NCI-H128 (cell line): Measurements from ENCODE around the gene FHAD1.

ENCODE experiments used
- DNase-seq: peaks from one replicate; lab custom pipeline; 2025; ENCODE audit not compliant: unreplicated experiment; lab: John Stamatoyannopoulos, UW

FHAD1 gene

GRCh38 chr1:15343729-15344128, 96.7 kb downstream of the FHAD1 start:
- DNase-seq, result no peak

DNA sequence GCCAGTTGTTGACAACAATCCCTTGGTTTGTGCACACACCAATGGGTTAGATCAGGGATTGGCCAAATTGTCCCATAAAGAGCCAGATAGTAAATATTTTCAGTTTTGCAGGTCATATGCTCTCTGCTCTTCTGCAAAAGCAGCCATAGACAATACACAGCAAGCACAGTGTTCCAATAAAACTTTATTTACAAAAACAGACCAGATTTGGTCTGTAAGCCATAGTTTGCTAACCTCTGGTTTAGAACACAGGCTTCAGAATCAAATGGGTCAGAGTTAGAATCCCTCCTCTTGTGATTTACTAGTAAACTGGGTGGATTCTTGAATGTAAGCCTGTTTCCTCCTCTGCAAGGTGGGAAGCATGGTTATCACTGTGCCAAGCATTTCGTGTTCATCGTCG, 97.4 kb downstream of the FHAD1 start:
- DNase-seq, result no peak

- no peak for DNase-seq
Observed at GRCh38 chr1:15344800-15345704, 98.0 kb downstream of the FHAD1 start.

DNA sequence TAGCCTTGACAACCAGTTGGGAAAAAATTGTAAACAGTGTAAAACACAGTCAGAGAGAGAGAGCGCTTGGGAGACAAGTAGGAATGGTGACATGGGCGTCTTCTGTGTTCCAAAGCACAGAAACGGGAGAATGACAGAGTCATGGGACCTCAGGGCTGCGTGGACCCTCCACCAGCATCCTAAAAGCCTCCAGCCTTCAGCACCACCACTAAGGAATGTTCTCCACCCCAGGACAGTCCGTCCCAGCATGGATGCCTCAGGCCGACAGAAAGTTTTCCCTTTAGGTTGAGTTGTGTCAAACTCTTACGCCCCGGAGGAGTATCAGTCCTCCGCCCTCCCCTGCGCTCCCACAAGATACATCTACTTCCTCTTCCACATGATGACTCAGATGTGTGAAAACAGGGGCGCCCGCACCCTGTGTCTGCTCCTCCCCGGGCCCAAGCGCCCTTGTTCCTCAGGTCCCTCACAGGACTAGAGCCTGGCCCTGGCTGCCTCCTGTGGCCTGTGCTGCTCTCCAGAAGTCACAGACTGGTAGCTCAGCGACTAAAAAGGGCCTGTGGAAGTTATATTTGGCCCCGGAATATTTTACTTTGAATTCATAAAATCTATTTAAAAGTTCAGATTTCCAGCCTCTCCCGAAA, 98.8 kb downstream of the FHAD1 start:
- no peak for DNase-seq

GRCh38 chr1:15346346-15347030, 99.5 kb downstream of the FHAD1 start:
- no peak for DNase-seq

- no peak for DNase-seq
Observed at GRCh38 chr1:15347182-15347581, 100.2 kb downstream of the FHAD1 start.

DNA sequence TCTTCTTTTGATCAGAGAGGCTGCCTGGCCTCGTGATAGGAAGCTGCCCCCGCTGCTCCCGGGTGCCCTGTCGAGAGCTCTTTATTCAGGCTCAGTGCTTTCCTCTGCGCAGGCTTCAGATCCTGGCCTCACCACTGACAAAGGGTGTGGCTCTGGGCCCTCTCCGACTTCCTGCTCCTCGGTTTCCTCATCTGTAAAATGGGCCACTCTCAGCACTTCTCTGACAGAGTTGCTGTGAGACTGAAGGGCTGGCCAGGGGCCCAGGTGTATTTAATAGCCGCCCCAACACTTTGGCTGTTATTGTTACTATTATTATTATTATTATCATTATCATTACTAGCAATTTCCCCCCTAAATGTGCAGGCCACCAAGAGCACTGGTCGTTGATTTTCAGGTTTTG, 101.6 kb downstream of the FHAD1 start:
- no peak for DNase-seq

DNA sequence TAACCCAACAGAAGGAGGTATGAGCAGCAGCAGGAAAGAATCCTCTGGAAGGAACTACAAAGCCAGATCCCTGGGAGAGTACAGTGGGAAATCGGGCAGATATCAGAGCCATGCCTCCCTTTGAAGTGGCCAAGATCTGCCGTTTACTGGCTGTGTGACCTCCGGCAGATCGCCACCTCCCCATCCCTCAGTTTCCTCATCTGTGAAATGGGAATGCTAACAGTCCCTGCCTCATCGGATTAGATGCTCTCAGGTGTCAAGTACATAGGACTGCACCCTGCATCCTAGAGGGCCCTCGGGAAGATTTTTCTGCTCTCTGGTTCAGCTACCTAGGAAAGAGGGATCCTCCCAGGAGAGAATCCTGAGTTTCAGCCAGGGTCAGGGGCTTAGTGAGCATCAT, 102.1 kb downstream of the FHAD1 start:
- no peak for DNase-seq

GRCh38 chr1:15350151-15350550, 103.1 kb downstream of the FHAD1 start:
- no peak for DNase-seq

DNA sequence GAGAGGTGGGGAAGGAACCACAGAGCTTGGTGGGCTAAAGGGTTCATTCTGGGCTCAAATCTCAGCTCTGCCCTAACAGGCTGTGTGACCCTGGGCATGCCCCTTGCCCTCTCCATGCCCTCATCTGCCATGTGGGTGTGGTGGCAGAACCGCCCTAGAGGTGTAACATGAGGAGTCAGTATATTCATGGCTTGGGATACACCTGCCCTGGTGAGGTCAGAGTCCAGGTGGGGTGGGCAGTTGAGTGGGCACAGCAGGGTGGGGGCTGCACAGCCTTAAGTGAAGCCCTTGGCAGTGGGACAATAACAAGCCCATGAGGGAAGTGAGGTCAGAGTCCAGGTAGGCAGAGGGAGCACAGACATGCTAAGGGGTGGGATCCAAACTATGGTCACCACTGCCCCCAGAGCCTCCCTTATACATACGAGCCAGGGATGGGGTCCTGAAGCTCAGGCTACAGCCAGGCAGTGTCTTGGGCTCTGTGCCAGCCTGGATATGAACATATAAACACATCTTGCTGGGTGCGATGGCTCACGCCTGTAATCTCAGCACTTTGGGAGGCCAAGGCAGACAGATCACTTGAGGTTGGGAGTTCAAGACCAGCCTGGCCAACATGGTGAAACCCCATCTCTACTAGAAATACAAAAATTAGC, 103.7 kb downstream of the FHAD1 start:
- DNase-seq, result no peak

- no peak for DNase-seq
Observed at GRCh38 chr1:15351310-15351709, 104.3 kb downstream of the FHAD1 start.

GRCh38 chr1:15352128-15352957, 105.3 kb downstream of the FHAD1 start:
- no peak for DNase-seq

- no peak for DNase-seq
Observed at GRCh38 chr1:15353839-15354579, 107.0 kb downstream of the FHAD1 start.

DNA sequence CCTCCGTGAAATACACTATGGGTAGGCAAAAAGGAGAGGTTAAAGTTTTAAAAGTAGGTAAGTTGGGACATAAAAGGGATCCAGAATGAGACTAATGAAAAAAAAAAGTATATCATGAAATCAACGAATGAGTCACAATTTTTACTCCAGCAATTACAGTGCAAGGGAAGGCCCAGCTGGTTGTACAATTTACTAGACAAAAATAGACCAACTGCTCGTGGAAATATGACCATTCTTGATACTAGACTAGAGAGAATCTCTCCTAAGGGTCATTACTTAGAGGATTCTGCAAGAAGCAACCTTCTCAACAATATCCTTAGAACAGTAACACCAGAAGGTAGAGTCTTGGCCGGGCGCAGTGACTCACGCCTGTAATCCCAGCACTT, 107.5 kb downstream of the FHAD1 start:
- DNase-seq, result no peak

GRCh38 chr1:15355968-15356625, 109.1 kb downstream of the FHAD1 start:
- DNase-seq, result no peak

- no peak for DNase-seq
Observed at GRCh38 chr1:15357612-15358207, 110.7 kb downstream of the FHAD1 start.

GRCh38 chr1:15358565-15359133, 111.6 kb downstream of the FHAD1 start:
- no peak for DNase-seq

- DNase-seq, result no peak
Observed at GRCh38 chr1:15360700-15361099, 113.7 kb downstream of the FHAD1 start.
